ENCODE data around the gene TMEM69. TPM values are rescaled to one million over a fixed set of nuclear protein-coding genes. Genes with fewer than 3 reads are reported as not detected.

The TMEM69 gene
- total and polyA plus RNA-seq, 2 donors (not counting 3 experiments of a cell fraction or from before 2014, with no cell fraction given) = 25.6 to 56.2 TPM

DNA sequence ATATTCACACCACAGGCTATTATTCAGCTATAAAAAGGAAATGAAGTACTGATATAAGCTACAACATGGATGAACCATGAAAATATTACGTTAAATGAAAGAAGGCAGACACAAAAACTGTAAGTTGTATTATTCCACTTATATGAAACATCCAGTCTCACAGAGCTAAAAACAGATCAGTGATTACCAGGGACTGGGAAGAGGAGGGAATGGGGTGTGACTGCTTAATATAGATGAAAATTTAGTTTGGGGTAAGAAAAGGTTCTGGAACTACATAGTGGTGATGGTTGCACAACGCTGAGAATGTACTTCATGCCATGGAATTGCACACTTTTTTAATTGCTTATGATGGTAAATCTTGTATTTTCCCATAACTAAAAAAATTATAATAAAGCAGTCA, 21.1 kb upstream of the TMEM69 start:
- Histone ChIP-seq H3K27ac (ENCODE audit: insufficient read depth, low read depth, low read length) (no peak overlapping the region), H3K4me2 (ENCODE audit: insufficient read depth, low read length) (no peak overlapping the region), H3K9ac (replicated peaks; ENCODE audit: extremely low read depth, insufficient read depth, low read length) (no peak overlapping the region), H3K27me3 (ENCODE audit: control insufficient read depth in 2 of 2, insufficient read depth in 2 of 2, low read length in 2 of 2) (no peaks in the 10 kb centered on the region), H3K79me2 (ENCODE audit: control insufficient read depth, insufficient read depth, low read length) (peaks cover 97% of the 10 kb centered on the region), H3K4me3 (replicated peaks in 1 of 3; ENCODE audit: insufficient read depth in 1 of 3, low read depth in 1 of 3, low read length in 3 of 3) (no peak overlapping the region), H3K9me3 (replicated peaks; ENCODE audit: control insufficient read depth, insufficient read depth, low read length) (no peaks in the 10 kb centered on the region), H2AFZ (ENCODE audit: low read depth, low read length) (no peak overlapping the region), H3K9me1 (replicated peaks; ENCODE audit: control insufficient read depth, extremely low read depth, insufficient read depth, low read length) (no peaks in the 10 kb centered on the region), H4K20me1 (replicated peaks; ENCODE audit: control insufficient read depth, extremely low read depth, insufficient read depth, low read length) (peaks cover 12% of the 10 kb centered on the region), H3K4me1 (ENCODE audit: control insufficient read depth, extremely low read depth, insufficient read depth, low read length) (peaks cover 9% of the 10 kb centered on the region), H3K36me3 (ENCODE audit: control insufficient read depth in 2 of 2, extremely low read depth in 1 of 2, insufficient read depth in 2 of 2, low read length in 2 of 2) (no peaks in the 10 kb centered on the region)
- TF ChIP-seq POLR2AphosphoS5 (IDR thresholded peaks at IDR 0.05; ENCODE audit: insufficient read depth, low read depth, low read length) = no peak
- TF ChIP-seq FOS (IDR thresholded peaks at IDR 0.05; ENCODE audit: borderline replicate concordance, insufficient read depth, low read length) = no peak
- TF ChIP-seq, protein P1, sequence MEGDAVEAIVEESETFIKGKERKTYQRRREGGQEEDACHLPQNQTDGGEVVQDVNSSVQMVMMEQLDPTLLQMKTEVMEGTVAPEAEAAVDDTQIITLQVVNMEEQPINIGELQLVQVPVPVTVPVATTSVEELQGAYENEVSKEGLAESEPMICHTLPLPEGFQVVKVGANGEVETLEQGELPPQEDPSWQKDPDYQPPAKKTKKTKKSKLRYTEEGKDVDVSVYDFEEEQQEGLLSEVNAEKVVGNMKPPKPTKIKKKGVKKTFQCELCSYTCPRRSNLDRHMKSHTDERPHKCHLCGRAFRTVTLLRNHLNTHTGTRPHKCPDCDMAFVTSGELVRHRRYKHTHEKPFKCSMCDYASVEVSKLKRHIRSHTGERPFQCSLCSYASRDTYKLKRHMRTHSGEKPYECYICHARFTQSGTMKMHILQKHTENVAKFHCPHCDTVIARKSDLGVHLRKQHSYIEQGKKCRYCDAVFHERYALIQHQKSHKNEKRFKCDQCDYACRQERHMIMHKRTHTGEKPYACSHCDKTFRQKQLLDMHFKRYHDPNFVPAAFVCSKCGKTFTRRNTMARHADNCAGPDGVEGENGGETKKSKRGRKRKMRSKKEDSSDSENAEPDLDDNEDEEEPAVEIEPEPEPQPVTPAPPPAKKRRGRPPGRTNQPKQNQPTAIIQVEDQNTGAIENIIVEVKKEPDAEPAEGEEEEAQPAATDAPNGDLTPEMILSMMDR (IDR thresholded peaks at IDR 0.05; ENCODE audit: extremely low read depth in 1 of 2, insufficient read depth in 1 of 2, low read depth in 1 of 2, low read length in 2 of 2) = no peak
- TF ChIP-seq GATA2 (IDR thresholded peaks at IDR 0.05; ENCODE audit: insufficient read depth, insufficient read length, low read depth, low read length) = no peak
- TF ChIP-seq JUN (IDR thresholded peaks at IDR 0.05; ENCODE audit: borderline replicate concordance, insufficient read depth, insufficient read length, low read depth) = no peak
- TF ChIP-seq MYC (IDR thresholded peaks at IDR 0.05; ENCODE audit: low read depth, low read length) = no peak
- no peak for TF ChIP-seq POLR2A (IDR thresholded peaks at IDR 0.05; ENCODE audit: low read depth, low read length)
- no peak for TF ChIP-seq EZH2 (IDR thresholded peaks at IDR 0.05; ENCODE audit: borderline replicate concordance, low read depth, low read length, severe bottlenecking)
- TF ChIP-seq, protein P2, sequence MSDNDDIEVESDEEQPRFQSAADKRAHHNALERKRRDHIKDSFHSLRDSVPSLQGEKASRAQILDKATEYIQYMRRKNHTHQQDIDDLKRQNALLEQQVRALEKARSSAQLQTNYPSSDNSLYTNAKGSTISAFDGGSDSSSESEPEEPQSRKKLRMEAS (IDR thresholded peaks at IDR 0.05; ENCODE audit: insufficient read depth, insufficient read length) = no peak
- CTCF ChIA-PET = no interaction called here
- DNase-seq (ENCODE audit: low read depth, low spot score) = no peak
- BruUV-seq (replicated peaks) = no TSS peak
- POLR2A ChIA-PET = no interaction called here
- dilution Hi-C loops (cut with MboI; ENCODE audit: extremely low pct_ligation_motif_present, low sequenced_read_pairs) (no loop called here), intact Hi-C loops (cut with micrococcal nuclease) (no loop called here)
- no peak for FAIRE-seq

All from endothelial cell of umbilical vein (primary cell).